ENCODE data around the gene GATA2. TPM values are rescaled to one million over a fixed set of nuclear protein-coding genes. Genes with fewer than 3 reads are reported as not detected.

Gene GATA2
- total RNA-seq, 1 donor from 2014 or later, result 56.0 TPM

DNA sequence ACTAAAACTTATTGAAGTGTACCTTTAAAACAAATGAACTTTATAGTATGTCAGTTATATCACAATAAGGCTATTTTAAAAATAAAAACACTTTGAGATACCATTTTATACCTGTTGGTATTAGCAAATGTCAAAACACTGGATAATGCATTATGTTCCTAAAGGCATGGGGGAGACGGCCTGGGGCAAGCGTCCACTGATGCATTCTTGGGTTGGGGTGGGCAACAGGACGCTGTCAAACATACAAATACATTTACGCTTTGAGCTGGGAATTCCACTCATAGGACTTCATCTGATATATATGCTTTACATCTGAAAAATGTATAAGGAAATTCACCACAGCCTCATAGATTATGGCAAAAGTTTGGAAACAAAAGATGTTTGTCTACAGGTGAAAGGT is 7.6 kb upstream of the GATA2 start:
- Histone ChIP-seq H3K36me3 (no peaks in the 10 kb centered on the region), H3K27ac (no peak overlapping the region), H3K4me3 (no peak overlapping the region), H3K9me3 (no peaks in the 10 kb centered on the region), H3K27me3 (peaks cover 6% of the 10 kb centered on the region), H3K4me1 (peaks cover 2 to 5% of the 10 kb centered on the region in 2 donors)
- no peak for TF ChIP-seq CTCF (IDR thresholded peaks at IDR 0.05)
- intact Hi-C loops (cut with DNase I), result no loop called here
- DNase-seq (ENCODE audit: low spot score in 2 of 2), result peak in 1 of 2 donors; percentile 13

DNA sequence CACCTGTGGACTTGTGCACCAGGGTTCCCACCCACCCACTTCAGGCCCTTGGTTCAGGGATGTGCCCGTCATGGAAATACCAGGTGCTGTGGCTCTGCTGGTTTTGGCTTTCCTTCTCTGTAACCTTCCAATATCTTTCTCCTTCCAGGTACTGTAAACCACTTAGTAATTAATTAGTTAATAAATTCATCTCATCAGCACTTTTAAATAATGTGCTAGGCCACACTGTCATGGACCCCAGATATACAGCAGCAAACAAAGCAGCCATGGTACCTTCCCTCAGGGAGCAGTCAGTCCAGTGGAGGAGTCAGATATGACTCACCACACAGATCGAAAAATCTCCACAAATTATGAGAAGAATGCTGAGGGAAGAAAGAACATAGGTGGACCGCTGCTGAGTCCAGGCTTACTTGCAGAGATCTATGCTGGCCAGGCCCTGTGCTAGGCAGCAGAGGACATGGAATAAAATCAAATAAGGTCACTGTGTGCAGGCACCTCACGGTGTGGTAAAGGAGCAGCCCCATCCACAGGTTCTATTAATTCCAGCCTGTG is 6.8 kb upstream of the GATA2 start:
- TF ChIP-seq CTCF (IDR thresholded peaks at IDR 0.05), result no peak
- peaks cover 2 to 5% of the 10 kb centered on the region in 2 donors for H3K4me1 ChIP-seq
- H3K9me3 ChIP-seq, result no peaks in the 10 kb centered on the region
- intact Hi-C loops (cut with DNase I), result loop anchor here (5.0 to 10.0 kb wide), 4 partner anchors 72 to 425 kb away; no protein-coding TSS in a partner anchor
- no peaks in the 10 kb centered on the region for H3K36me3 ChIP-seq
- H3K27ac ChIP-seq, result no peak overlapping the region
- peak in 1 of 2 donors; percentile 19 for DNase-seq (ENCODE audit: low spot score in 2 of 2)
- no peak overlapping the region for H3K4me3 ChIP-seq
- H3K27me3 ChIP-seq, result peaks cover 6% of the 10 kb centered on the region

- Histone ChIP-seq H3K27me3 (peaks cover 6% of the 10 kb centered on the region), H3K4me1 (peaks cover 2 to 5% of the 10 kb centered on the region in 2 donors), H3K27ac (no peak overlapping the region), H3K4me3 (no peak overlapping the region), H3K36me3 (no peaks in the 10 kb centered on the region), H3K9me3 (no peaks in the 10 kb centered on the region)
- intact Hi-C loops (cut with DNase I), result loop anchor here (5.0 to 10.0 kb wide), 4 partner anchors 72 to 424 kb away; no protein-coding TSS in a partner anchor
- peak in 1 of 2 donors; percentile 8 for DNase-seq (ENCODE audit: low spot score in 2 of 2)
- TF ChIP-seq CTCF (IDR thresholded peaks at IDR 0.05), result no peak
These were observed 6.0 kb upstream of the GATA2 start for GRCh38 chr3:128498901-128499530.

GRCh38 chr3:128498127-128498626 is 5.2 kb upstream of the GATA2 start:
- DNase-seq (ENCODE audit: low spot score in 2 of 2), result no peak
- peaks cover 2 to 5% of the 10 kb centered on the region in 2 donors for H3K4me1 ChIP-seq
- H3K9me3 ChIP-seq, result no peaks in the 10 kb centered on the region
- no peak for TF ChIP-seq CTCF (IDR thresholded peaks at IDR 0.05)
- H3K27me3 ChIP-seq, result peaks cover 9% of the 10 kb centered on the region
- no peak overlapping the region for H3K27ac ChIP-seq
- peak overlapping the region; percentile 66 to 68 for H3K4me3 ChIP-seq
- intact Hi-C loops (cut with DNase I), result loop anchor here (5.0 to 10.0 kb wide), 4 partner anchors 71 to 423 kb away; no protein-coding TSS in a partner anchor
- H3K36me3 ChIP-seq, result no peaks in the 10 kb centered on the region

DNA sequence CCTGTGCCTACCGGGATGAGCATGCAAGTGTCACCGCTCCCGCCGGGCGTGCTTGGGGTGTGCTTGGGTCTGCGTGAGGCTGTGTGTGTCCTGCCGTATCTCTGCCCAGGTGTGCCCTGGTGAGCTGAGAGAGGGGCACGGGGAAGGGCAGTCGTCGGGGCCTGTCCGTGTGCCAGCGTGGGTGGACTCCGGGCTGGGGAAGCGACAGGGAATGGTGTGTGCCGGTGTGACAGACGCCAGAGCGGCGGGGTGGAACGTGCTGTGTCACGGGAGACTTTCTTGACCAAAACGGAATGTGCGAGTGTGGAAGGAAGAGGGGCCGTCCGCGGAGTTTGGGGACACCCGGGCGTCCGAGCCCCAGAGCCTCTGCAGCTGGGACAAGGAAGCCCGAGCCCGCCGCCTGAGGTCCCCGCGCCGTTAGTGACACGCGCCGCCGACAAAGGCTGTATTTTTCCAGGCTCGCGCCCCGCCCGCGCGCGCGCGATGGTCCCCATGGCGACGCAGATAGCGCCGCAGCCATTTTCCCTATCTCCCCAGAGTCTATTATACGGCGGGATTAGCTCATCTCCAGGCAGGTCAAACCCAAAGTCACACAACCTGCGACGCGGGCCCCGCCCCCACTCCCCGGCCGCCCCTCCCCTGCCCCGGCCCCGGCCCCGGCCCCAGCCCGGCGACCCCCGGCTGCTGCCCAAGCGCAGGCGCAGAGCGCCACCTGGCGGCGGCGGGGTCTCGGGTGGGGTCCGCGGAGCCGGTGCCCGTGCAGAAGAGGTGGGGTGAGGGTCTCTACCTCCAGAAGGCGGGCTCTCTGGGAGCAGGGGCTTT is 4.5 kb upstream of the GATA2 start:
- DNase-seq (ENCODE audit: low spot score in 2 of 2), result peak in 1 of 2 donors; percentile 65
- H3K27me3 ChIP-seq, result peaks cover 15% of the 10 kb centered on the region

More for the DNA sequence above, 4.5 kb upstream of the GATA2 start:
- Histone ChIP-seq H3K9me3 (no peaks in the 10 kb centered on the region), H3K36me3 (no peaks in the 10 kb centered on the region), H3K4me3 (peak overlapping the region; percentile 66 to 68), H3K4me1 (peaks cover 8% of the 10 kb centered on the region in 2 donors), H3K27ac (no peak overlapping the region)
- intact Hi-C loops (cut with DNase I), result loop anchor here (5.0 to 10.0 kb wide), 4 partner anchors 70 to 423 kb away; no protein-coding TSS in a partner anchor
- TF ChIP-seq CTCF (IDR thresholded peaks at IDR 0.05), result peak; percentile 44 to 66 (median 49)
